NCI-H2227 (cell line): ENCODE measurements around the gene PARVG.
A peak's percentile ranks its signal among the peaks of the same experiment; 100 is the strongest.

Experiments used
- DNase-seq: peaks from one replicate; lab custom pipeline; 2025; ENCODE audit not compliant: unreplicated experiment; lab: John Stamatoyannopoulos, UW

PARVG gene, protein sequence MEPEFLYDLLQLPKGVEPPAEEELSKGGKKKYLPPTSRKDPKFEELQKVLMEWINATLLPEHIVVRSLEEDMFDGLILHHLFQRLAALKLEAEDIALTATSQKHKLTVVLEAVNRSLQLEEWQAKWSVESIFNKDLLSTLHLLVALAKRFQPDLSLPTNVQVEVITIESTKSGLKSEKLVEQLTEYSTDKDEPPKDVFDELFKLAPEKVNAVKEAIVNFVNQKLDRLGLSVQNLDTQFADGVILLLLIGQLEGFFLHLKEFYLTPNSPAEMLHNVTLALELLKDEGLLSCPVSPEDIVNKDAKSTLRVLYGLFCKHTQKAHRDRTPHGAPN

DNA sequence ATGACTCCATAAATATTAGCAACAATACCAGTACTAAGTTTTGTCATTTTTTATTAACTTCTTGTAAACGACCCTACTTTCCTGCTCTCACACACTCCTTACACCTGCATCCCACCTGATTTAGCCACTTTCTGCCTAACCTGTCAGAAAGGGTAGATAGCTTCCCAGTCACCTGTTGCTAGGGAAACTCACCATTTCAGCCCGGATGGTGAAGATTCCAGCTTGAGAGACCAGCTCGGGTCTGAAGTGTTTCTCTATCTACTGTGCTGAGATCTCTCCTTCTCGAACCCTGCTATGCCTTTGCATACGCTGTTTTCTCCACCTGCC lies at the start of gene PARVG:
Gene PARVG, plus strand, starts transcription at position 220 of the 327 bp plus-strand sequence. CDS start 2,405 bp downstream, outside the sequence.
- no peak for DNase-seq

DNA sequence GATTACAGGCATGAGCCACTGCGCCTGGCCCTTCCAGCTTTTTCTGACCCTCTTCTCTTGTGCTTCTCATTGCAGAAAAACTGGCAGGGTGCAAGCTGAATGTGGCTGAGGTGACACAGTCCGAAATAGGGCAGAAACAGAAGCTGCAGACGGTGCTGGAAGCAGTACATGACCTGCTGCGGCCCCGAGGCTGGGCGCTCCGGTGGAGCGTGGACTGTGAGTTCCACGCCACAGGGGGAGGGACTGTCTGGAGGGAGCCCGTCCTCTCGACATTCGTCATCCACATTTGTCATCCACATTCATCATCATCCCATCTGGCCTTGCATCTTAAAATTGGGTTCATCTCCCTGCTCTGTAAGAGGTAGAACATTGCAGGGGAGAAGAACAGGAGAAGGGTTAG lies 49.3 kb upstream of the PARVG start:
- DNase-seq: no peak

DNA sequence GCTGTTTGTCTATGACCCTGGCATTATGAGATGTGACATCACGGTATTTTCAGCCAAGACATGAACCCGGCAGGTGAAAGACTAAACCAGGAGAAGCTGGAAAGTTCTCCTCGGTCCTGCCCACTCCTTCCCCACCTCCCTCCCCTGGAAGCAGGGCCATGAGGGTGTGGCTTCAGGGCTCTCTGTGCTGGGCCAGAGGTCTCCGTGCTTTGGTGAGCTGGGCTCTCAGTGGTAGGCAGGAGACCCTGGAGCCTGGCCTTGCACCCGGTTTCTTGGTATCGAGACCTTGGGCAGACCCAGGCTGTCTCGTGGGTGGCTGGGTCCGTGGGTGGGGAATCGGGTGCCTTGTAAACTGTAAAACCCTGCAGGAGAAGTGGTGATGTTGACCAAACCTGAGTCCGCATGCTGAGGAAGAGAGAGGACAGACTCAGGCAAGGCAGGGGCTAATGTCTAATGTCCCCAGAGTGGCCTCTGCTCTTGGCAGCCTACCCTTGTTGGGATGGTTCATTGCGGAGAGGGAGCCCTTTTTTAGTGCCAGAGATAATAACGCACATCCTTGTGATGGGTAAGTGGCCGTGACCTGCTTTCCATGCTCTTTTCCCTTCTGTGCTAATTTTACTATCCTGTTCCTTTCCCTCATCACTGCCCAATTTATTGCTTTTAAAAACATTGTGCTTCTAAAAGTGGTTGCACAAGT lies 48.6 kb upstream of the PARVG start:
- DNase-seq: no peak

DNA sequence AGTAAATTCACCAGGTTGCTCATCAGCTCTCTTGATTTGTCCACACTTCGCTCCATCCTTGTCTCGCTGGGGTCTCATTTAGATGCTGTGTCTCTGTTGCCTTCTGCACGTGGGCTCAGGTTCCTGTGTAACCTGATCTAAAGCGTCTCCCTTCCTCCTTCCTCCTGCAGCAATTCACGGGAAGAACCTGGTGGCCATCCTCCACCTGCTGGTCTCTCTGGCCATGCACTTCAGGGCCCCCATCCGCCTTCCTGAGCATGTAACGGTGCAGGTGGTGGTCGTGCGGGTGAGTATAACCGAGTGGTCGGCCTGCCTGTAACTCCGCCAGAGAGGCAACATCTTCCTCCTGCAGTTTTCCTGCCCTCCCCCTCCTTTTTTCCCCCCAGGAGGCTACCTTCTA lies 48.0 kb upstream of the PARVG start:
- DNase-seq: no peak

DNA sequence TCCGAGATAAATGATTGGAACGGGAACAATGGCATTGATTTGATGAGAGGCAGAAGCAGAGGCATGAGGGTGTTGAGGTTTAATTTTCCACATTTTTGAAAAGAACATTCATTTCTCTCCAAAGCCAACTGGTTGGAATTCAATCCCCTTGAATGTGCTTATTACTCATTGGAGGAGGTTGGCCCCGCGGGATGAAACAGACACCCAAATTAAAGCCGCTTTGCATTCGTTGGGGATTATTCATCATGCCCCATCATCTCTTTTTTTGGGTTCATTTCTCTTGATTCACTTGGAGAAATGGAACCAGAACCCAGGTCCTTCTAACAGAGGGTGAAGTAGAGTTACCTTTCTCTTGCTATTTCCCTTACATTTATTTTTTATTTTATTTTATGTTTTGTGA lies 47.6 kb upstream of the PARVG start:
- DNase-seq: no peak

DNA sequence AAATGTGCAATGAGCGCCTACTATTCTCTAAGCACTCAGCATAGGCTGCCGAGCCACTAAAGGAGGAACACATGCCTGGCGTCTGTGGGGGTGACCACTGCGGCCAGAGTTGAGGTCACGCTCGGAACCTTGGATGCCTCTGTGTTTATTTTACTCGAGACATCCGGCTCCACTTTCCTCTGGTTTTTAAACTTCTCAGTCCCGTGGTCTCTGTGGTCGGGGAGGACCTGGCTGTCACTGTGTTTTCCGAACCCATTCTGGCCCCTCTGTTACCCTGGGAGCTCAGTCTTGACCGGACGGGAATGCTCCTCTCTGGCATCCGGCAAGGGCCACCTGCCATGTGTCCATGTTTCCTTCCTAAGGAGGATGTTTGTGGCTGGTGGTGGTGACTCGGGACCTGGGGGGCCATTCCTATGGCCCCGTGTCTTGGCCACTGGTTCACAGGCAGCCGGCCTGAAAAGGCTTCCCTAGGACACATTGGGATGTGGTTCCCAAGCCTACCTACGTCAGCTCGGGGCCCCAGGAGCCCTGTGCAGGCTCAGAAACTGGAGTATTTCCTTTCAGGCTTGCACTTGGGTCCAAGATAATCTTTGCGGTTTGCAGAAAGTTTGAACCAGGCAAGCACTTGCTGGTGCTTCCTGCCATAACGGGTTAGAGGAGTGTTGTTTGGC lies 46.7 kb upstream of the PARVG start:
- no peak for DNase-seq

DNA sequence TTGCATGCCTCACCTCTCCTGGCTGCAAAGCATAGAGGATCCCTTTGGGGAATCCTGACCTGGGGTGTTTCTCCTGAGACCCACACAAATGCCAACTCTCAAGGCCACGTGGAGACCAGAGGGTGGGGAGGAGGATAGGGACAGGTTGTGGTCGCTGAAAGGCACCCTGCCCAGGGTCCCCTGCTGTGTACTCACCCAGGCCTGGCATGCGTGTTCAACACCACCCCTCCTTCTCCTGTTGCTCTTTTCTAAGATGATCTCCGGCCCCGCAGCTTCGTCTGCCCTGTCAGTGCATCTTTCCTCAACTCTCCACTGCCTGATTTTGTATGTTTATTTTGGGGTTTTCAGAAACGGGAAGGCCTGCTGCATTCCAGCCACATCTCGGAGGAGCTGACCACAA lies 44.6 kb upstream of the PARVG start:
- no peak for DNase-seq

DNA sequence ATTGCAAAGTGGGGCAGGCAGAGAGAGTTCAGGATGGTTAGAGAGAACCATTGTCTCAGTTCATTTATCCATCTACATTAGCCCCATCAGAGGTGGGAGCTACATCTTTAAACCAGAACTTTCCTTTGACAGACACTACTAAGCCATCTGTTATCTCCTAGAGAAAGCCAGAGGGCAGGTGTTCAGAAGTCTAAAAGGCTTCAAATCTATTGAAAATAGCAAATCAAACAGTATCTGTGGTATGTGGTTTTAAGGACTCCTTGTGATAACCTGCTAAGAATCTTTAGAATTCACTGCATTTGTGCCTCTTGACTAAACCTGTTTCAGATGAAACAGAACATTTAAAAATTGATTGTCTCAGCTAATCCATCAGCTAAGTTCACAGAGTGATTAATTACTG lies 43.9 kb upstream of the PARVG start:
- DNase-seq: no peak

DNA sequence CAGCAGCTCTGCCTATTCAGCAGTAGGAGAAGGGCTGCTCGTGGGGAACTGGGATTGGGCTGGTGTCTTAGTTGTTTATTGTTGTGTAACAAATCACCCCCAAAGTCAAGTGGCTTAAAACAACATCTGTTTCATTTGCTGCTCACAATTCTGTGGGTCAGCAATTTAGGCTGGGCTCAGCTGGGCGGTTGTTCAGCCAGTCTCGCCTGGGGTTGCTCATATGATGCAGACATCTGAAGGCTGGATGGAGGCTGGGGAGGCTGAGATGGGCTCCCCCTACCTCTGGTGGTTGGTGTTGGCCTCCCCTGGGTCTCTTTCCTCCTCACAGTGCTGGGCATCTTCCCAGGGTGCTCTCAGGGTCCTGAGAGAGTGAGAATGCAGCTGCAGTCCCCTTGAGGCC lies 43.3 kb upstream of the PARVG start:
- DNase-seq: no peak

DNA sequence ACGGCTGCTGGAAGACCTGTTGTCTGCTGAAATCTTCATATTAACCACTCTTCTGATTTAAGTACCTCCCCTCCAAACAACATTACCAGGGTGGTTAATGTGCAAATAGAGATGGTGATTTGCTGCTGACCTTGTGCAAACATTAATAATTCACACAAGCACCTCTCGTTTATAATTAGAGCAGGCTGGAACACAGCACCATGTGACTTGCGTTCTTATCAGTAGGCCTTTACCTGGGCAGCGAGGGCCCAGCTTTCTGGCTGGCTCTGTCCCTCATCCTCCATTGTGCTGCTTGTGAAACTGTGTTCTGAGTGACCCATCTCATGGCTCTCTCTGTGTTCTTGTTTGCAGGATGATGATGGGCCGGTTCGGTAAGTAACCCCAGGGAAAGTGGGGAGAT lies 41.0 kb upstream of the PARVG start:
- no peak for DNase-seq

DNA sequence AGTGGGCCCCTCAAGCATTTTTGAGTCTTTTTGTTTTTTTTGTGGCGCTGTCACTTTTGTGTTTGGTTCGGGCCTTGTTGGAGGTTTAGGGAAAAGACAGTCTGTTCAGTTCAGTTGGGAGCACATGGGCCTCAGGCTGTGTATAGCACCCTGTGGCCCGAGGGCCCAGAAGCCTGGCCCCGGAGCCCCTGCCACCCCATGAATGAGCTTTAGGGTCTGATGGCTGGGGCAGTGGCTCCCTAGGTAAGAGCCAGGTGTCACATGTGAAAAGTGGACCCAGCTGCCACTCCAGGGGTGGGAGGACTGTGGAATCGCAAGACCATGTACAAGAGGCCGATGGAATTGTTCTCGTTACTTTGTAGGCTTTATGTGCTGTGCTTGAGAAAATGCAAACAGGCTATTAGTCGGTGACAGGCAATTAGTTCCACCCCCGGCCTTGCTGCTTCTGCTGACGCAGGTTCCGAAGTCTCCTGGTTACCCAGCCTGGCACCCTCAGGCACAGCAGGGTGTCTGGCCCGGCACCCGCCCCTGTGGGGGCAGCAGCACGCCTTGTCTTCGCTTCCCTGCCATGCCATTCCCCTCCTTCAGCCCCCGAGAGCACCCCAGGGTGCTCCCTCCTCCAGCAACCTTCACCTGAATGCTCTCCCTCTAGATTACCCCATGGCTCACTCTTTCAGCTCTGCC lies 38.2 kb upstream of the PARVG start:
- DNase-seq: no peak

DNA sequence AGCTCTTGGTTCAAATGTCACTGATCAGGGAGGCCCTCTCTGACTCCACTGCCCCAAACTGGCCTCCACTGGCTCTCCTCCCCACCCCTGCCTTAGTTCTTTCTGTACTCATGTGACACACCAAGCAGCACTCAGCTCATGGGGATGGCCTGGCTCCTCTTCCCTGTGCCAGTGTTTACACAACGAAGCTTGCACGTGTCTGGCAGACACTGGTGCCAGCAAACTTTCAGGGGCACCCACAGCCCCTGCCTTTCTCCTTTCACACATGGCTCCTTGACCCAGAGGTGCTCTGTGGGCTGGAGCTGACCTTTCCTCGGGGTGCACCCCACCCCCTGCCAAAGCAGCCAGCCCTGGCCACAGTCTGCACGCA lies 37.6 kb upstream of the PARVG start:
- DNase-seq: no peak

DNA sequence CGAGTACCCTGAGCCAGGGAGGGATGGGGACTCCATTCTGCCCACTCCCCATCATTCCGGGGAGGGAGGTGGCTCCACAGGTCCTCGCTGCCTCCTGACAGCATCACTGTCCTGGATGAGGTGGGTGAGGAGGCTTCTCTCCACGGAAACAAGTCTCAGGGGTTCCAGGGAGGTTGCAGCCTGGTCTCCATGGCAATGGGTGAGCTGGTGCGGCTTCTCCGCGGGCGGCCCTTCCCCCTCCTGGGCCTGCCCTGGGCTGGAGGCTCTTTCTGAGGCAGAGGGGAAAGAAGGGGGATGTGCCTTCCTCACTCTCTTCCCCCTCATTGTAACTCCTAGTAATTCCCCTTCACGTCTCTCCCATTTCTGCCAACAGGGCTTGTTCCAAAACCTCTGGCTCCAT lies 37.1 kb upstream of the PARVG start:
- DNase-seq: peak; percentile 11

DNA sequence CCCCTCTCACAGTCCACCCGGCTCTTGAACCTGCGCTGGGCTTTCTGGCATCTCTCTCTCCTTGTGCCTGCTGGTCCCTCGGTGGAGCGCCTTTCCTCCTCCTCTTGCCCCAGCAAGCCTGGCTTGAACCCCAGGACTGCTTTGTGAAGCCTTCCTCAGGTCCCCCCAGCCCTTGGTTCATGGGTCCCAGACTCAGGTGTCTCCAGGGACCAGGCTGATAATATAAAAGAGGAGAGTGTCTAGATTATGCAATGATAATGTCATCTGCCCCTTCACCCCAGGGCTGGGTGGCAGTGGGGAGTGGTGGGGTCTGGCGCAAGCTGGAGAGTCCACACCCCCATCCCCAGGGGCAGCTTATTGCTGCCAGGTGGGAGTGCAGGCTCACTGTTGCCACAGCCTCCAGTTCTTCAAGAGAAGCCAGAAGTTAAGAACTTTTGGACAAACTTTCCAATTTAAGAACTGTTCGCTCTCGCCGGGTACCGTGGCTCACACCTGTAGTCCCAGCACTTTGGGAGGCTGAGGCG lies 36.6 kb upstream of the PARVG start:
- no peak for DNase-seq

DNA sequence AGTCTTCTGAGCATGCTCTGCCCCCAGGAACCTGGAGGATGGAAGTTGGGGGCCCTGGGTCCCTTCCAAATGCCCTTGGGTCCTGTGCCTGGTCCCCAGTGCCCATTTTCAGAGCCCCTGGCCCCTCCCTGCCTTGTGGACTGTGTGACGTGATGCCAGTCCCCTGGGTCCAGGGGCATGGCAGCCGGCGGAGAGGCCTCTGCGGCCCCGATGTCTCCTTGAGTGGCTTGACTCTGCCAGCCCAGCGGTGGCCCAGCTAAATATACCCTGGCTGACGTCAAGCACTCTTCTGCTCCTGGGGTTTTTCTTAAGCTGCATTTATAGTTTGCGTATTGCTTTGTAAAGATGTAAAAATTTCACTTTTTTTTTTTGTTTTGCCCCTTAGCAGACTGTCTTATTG lies 35.2 kb upstream of the PARVG start:
- DNase-seq: peak; percentile 50

DNA sequence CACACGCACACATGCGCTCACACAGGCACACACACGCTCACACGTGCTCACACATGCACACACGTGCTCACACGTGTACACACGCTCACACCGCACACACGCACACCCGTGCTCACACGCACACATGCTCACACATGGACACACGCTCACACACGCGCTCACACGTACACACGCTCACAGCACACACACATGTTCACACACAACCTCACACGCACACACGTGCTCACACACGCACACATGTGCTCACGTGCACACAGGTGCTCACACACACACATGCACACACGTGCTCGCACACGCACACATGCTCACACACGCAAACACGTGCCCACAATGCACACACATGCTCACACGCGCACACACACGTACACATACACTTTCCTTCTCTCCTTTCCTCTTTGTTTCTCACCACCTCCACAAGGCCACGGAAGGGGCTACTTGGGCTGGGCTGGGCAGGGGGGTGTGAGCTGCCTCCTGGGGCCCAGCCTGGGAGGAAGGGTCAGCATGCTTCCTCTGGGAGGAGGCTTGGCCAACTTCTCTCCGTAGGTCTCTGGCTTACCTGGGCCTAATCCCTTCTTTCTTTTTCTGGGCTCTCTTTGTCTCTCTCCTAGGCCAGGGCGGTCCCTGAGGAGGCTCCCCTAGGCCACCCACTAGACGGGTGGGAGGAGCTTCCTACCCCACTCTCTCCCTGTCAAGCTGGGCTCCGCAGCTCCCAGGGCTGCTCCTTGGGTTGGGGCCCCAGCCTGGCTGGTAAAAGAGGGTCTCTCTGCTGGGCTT lies 34.5 kb upstream of the PARVG start:
- DNase-seq: no peak

DNA sequence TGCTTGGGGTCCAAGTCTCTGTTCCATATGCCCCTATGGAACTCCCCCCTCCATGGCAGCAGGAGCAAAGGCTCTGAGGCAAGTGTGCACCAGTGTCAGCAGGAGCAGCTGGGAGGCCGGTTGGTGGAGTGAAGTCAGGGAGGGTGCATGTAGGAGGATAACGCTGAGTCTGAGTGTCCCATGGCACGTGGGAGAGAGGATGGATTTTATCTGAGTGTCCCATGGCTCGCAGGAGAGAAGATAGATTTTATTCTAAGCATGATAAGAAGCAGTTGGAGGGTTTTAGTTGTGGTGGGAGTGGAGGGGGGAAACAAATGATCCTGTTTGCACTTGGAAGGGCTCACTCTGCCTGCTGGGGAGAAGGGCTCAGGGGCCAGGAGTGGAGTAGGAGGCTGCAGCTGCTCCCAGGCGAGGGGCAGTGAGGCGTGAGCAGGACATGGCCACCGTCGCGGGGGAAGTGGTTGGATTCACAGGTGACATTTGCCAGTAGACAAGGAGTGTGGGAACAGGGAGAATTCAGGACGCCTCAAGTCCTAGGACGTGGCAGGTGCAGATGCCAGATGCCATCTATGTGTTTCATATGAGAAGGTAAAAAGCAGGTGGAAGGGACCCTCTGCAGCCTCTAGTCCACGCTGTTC lies 33.6 kb upstream of the PARVG start:
- DNase-seq: no peak

DNA sequence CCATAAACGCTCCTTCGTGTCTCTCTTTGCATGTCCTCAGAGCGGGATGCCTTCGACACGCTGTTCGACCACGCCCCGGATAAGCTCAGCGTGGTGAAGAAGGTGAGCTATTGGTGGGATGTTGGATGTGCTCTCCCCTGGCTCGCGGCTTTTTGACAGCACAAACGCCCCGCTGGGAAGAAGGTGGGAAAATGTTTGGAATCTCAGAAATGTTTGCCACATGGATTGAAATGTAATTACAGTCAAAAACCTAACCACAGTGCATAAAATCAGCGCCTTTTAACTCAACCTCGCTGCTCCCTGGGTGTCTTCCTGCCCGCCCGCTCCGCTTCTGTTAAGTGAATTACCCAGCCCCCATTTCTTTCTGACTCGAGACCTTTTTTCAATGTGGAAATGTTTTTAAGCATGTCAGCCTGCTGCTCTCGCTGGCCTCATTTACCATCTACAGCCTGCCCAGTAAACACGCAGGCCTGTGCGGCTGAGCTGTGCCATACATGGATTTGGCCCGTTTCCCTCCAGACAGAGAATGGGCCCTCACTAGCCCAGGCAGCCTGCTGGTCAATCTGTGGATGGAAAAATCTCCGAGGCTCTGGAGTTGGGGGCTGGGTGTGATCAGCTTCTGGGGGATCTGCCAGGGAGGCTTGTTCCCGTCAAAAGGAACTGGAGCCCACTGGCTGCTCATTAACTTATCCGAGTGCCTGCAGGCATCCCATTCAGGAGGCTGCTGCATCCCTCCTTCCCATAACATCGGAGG lies 32.7 kb upstream of the PARVG start:
- peak; percentile 51 for DNase-seq

DNA sequence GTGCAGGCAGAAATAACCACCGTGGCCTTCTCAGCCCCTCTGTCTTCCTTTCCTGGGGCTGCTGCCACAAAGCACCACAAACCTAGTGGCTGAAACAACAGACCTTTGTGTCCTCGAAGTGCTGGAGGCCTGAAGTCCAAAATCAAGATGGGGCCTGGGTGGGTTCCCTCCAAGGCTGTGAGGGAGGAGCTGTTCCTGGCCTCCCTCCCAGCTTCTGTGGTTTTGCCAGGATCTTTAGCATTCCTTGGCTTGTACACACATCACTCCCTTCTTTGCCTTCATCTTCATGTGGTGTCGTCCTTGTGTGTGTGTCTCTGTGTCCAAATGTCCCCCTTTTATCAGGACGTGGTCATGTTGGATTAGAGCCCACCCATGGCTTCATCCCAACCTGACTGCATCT lies 29.0 kb upstream of the PARVG start:
- DNase-seq: no peak

DNA sequence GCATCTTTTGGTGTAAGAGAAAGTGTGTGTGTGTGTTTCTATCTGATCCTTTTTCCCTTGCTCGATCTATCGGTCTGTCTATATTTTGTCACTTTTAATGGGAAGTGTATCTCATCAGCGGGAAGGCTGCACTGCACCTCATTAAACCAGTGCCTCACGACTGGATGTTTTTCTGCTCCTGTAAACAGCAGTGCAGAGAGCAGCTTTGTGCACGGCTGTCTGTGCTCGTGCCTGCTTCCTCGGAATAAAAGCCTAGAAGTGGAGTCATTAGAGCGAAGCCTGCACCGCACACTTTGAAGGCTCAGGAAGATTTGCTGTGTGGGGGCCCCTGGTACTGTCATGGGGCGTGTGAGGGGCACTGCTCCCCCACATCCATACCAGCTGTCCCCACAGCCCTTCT lies 27.0 kb upstream of the PARVG start:
- DNase-seq: peak; percentile 30
